Astrocyte (in vitro differentiated cells and primary cell): ENCODE results near the gene POGZ. TPM values are rescaled to one million over a fixed set of nuclear protein-coding genes. Genes with fewer than 3 reads are reported as not detected.

Experiments used
- DNase-seq: peaks from one replicate; pipeline ENCODE4 v3.0.0-alpha.2; 2010; ENCODE audit warnings: low read depth
- FAIRE-seq: peaks from 2 replicates; lab custom pipeline; 2011; peaks lifted over from hg19 to GRCh38; lab: Jason Lieb, UNC
- H2AFZ ChIP-seq: 2 replicates; pipeline ENCODE4 v1.6.0; 2012; ENCODE audit warnings: low read depth, low read length, inconsistent platforms
- H3K27ac ChIP-seq: 2 replicates; pipeline ENCODE4 v1.5.1; 2011; ENCODE audit warnings: low read depth, low read length, inconsistent platforms
- H3K27me3 ChIP-seq: 2 replicates; pipeline ENCODE4 v1.6.0; 2011; ENCODE audit warnings: low read length, inconsistent platforms; ENCODE audit not compliant: insufficient read depth
- H3K36me3 ChIP-seq: 2 replicates; pipeline ENCODE4 v1.5.1; 2011; ENCODE audit warnings: low read length, inconsistent platforms; ENCODE audit not compliant: insufficient read depth
- H3K4me1 ChIP-seq: 2 replicates; pipeline ENCODE4 v1.5.1; 2011; ENCODE audit warnings: low read length, inconsistent platforms; ENCODE audit not compliant: insufficient read depth
- H3K4me2 ChIP-seq: 2 replicates; pipeline ENCODE4 v1.6.0; 2012; ENCODE audit warnings: low read length, inconsistent platforms
- H3K4me3 ChIP-seq: 2 replicates; pipeline ENCODE4 v1.5.1; 2011; ENCODE audit warnings: low read depth, mild to moderate bottlenecking, low read length, inconsistent platforms; ENCODE audit not compliant: insufficient read depth
- H3K79me2 ChIP-seq: 2 replicates; pipeline ENCODE4 v1.6.0; 2012; ENCODE audit warnings: mild to moderate bottlenecking, low read length, inconsistent platforms; ENCODE audit not compliant: insufficient read depth
- H3K9ac ChIP-seq: 2 replicates; pipeline ENCODE4 v1.6.0; 2012; ENCODE audit warnings: mild to moderate bottlenecking, low read length, inconsistent platforms
- H3K9me3 ChIP-seq: 2 replicates; pipeline ENCODE4 v1.5.1; 2012; ENCODE audit warnings: low read depth, mild to moderate bottlenecking, low read length, inconsistent platforms; ENCODE audit not compliant: insufficient read depth
- H4K20me1 ChIP-seq: 2 replicates; pipeline ENCODE4 v1.6.0; 2012; ENCODE audit warnings: low read length, inconsistent platforms; ENCODE audit not compliant: insufficient read depth
- H3K27ac Mint-ChIP-seq: one replicate; pipeline ENCODE4 v1.8.0; 2021; ENCODE audit warnings: mild to moderate bottlenecking, mixed read lengths; ENCODE audit not compliant: unreplicated experiment
- H3K27me3 Mint-ChIP-seq: one replicate; pipeline ENCODE4 v1.8.0; 2021; ENCODE audit warnings: low read depth, mixed read lengths; ENCODE audit not compliant: unreplicated experiment
- H3K36me3 Mint-ChIP-seq: one replicate; pipeline ENCODE4 v1.8.0; 2021; ENCODE audit warnings: low read depth, mixed read lengths; ENCODE audit not compliant: unreplicated experiment
- H3K4me1 Mint-ChIP-seq: one replicate; pipeline ENCODE4 v1.8.0; 2021; ENCODE audit warnings: low read depth, mixed read lengths; ENCODE audit not compliant: unreplicated experiment
- H3K4me3 Mint-ChIP-seq: one replicate; pipeline ENCODE4 v1.8.0; 2021; ENCODE audit warnings: mild to moderate bottlenecking, moderate library complexity, mixed read lengths; ENCODE audit not compliant: unreplicated experiment
- H3K9me3 Mint-ChIP-seq: one replicate; pipeline ENCODE4 v1.8.0; 2021; ENCODE audit warnings: mild to moderate bottlenecking, mixed read lengths; ENCODE audit not compliant: unreplicated experiment
- EZH2 ChIP-seq: IDR thresholded peaks from 2 replicates; pipeline ENCODE4 v1.6.1; 2012; ENCODE audit warnings: mild to moderate bottlenecking, low read length, inconsistent platforms; ENCODE audit not compliant: insufficient read depth
- total RNA-seq: library from RNA; stranded (reverse); gene quantifications from 2 replicates; pipeline ENCODE4 v1.2.1, GENCODE V29; 2021
- TF ChIP-seq, protein P1 (sequence below): IDR thresholded peaks from 2 replicates; pipeline ENCODE4 v1.5.1; 2011; ENCODE audit warnings: low read depth, mild to moderate bottlenecking, inconsistent platforms, low read length, moderate library complexity; ENCODE audit not compliant: insufficient read depth

The POGZ gene
- total RNA-seq, 1 donor from 2014 or later = 63.9 TPM

DNA sequence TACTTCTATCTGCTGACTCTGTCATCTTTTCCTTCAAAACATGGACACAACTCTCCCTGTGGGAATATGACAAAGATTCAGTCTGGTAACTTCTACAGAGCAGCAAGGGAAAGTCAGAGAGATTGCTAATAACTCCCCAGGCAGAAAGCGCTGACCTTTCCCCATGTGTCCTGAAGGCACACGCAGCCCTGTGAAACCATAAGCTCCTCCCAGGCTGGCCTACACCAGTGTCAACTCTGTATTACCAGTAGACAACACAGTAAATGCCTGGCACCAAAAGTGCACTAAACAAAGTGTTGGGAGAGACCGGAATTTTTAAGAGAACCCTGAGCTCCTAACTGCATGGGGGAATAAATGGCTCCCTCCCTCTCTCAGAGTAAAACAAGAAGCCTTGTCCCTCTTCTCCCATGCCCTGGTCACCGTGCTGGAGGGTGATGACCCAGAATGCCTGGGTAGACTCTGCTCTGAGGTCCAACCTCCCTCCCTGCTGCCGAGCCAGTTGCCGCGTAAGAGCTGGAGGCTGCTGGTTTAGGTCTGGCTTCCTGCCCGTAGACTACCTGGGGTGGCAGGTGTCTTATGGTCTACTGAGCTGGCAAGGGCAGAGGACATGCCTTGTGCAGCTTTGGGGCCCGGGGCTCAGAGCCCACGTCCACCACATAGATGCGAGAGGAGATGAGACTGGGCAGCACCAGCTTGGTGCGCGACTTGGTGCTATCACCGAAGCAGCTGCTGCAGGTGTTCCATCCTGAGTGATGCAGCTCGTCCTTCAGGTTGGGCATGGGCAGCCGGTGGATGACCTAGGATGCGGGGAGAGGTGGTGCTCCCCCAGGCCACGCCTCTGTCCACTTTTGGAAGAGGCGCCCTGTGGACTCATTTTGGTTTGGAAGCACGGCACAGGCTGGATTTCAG is 90.6 kb downstream of the POGZ start:
- H3K9me3 ChIP-seq = no peaks in the 10 kb centered on the region
- DNase-seq (no peak), FAIRE-seq (no peak)
- H3K27me3 Mint-ChIP-seq = peaks cover 8% of the 10 kb centered on the region
- no peak overlapping the region for H3K27ac Mint-ChIP-seq
- H3K27me3 ChIP-seq = no peaks in the 10 kb centered on the region
- peaks cover 3% of the 10 kb centered on the region for H3K4me1 Mint-ChIP-seq
- no peak overlapping the region for H2AFZ ChIP-seq
- peaks cover 10% of the 10 kb centered on the region for H3K4me1 ChIP-seq
- H4K20me1 ChIP-seq = no peaks in the 10 kb centered on the region
- no peak overlapping the region for H3K27ac ChIP-seq
- no peaks in the 10 kb centered on the region for H3K79me2 ChIP-seq
- H3K36me3 ChIP-seq = no peaks in the 10 kb centered on the region
- H3K36me3 Mint-ChIP-seq = peaks cover 12% of the 10 kb centered on the region
- H3K9me3 Mint-ChIP-seq = peaks cover 14% of the 10 kb centered on the region
- no peak overlapping the region for H3K4me2 ChIP-seq
- H3K4me3 ChIP-seq = no peak overlapping the region
- no peak overlapping the region for H3K4me3 Mint-ChIP-seq
- no peak for TF ChIP-seq EZH2
- TF ChIP-seq, protein P1, sequence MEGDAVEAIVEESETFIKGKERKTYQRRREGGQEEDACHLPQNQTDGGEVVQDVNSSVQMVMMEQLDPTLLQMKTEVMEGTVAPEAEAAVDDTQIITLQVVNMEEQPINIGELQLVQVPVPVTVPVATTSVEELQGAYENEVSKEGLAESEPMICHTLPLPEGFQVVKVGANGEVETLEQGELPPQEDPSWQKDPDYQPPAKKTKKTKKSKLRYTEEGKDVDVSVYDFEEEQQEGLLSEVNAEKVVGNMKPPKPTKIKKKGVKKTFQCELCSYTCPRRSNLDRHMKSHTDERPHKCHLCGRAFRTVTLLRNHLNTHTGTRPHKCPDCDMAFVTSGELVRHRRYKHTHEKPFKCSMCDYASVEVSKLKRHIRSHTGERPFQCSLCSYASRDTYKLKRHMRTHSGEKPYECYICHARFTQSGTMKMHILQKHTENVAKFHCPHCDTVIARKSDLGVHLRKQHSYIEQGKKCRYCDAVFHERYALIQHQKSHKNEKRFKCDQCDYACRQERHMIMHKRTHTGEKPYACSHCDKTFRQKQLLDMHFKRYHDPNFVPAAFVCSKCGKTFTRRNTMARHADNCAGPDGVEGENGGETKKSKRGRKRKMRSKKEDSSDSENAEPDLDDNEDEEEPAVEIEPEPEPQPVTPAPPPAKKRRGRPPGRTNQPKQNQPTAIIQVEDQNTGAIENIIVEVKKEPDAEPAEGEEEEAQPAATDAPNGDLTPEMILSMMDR = no peak
- no peak overlapping the region for H3K9ac ChIP-seq

DNA sequence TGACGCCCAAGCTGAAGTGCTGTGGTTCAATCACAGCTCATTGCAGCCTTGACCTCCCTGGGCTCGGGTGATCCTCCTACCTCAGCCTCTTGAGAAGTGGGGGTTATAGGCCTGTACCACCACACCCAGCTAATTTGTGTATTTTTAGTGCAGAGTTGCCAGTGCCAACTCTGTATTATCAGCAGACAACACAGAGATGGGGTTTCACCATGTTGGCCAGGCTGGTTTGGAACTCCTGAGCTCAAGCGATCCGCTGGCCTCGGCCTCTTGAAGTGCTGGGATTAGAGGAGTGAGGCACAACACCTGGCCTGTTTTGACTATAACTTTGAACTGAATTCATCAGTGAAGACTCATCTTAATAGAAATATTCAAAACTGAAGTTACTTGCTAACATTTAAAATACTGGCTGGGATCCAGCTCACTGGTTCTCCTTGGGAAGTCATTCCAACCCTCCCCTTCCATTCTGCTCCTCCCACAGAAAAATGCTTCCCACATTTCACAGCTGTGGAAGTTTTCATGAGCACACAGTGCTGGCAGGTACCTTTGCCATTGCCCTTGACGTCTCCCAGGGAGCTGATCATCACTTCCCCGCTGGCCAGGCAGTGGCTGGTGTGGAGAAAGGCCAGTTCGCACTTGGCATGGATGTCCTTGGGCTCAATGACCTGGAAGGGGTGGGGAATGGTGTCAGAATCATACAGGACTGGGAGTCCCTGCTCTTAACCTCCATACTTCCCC is 91.5 kb downstream of the POGZ start:
- no peaks in the 10 kb centered on the region for H3K79me2 ChIP-seq
- H3K27ac ChIP-seq = no peak overlapping the region
- no peak overlapping the region for H3K4me3 Mint-ChIP-seq
- H3K9me3 ChIP-seq = no peaks in the 10 kb centered on the region
- H3K4me3 ChIP-seq = no peak overlapping the region
- H3K36me3 ChIP-seq = no peaks in the 10 kb centered on the region
- H3K36me3 Mint-ChIP-seq = peaks cover 16% of the 10 kb centered on the region
- peaks cover 3% of the 10 kb centered on the region for H3K4me1 Mint-ChIP-seq
- no peak overlapping the region for H3K27ac Mint-ChIP-seq
- peaks cover 10% of the 10 kb centered on the region for H3K4me1 ChIP-seq
- H2AFZ ChIP-seq = no peak overlapping the region
- no peak for DNase-seq
- H3K27me3 ChIP-seq = no peaks in the 10 kb centered on the region
- peaks cover 22% of the 10 kb centered on the region for H3K9me3 Mint-ChIP-seq
- H3K4me2 ChIP-seq = no peak overlapping the region
- no peaks in the 10 kb centered on the region for H4K20me1 ChIP-seq
- H3K9ac ChIP-seq = no peak overlapping the region
- H3K27me3 Mint-ChIP-seq = peaks cover 8% of the 10 kb centered on the region
- no peak for FAIRE-seq
- TF ChIP-seq, protein P1 = no peak
- TF ChIP-seq EZH2 = no peak
